Thyroid gland (tissue), 4 donors: ENCODE measurements around the gene COPS9. TPM values are rescaled to one million over a fixed set of nuclear protein-coding genes. Genes with fewer than 3 reads are reported as not detected.

ENCODE experiments used
- DNase-seq, 2 donors: peaks; one replicate each; pipeline ENCODE4 v3.0.0-alpha.2; 2019
- H3K27ac ChIP-seq, 3 donors: fragments of 200-600 bp; sonication (generic); 1 replicate in 2 of 3; 2 replicates in 1 of 3; pipeline ENCODE4 v1.5.1; 2016 to 2019; ENCODE audit warnings: mild to moderate bottlenecking in 1 of 3, moderate library complexity in 1 of 3
- H3K27me3 ChIP-seq: fragments of 200-600 bp; sonication (generic); one replicate; pipeline ENCODE4 v1.5.1; 2019
- H3K36me3 ChIP-seq, 2 donors: fragments of 200-600 bp; sonication (generic); one replicate each; pipeline ENCODE4 v1.5.1; 2016 to 2019
- H3K4me1 ChIP-seq, 2 donors: fragments of 200-600 bp; sonication (generic); one replicate each; pipeline ENCODE4 v1.5.1; 2017 to 2019
- H3K4me3 ChIP-seq, 3 donors: fragments of 200-600 bp; sonication (generic); replicated peaks in 1 of 3; 1 replicate in 2 of 3; 2 replicates in 1 of 3; pipeline ENCODE4 v1.5.1; 2016; ENCODE audit warnings: mild to moderate bottlenecking in 1 of 3
- H3K9me3 ChIP-seq: fragments of 200-600 bp; sonication (generic); one replicate; pipeline ENCODE4 v1.5.1; 2017
- CTCF ChIP-seq, 6 experiments: fragments of 200-600 bp in 3 of 6; fragments of 450-650 bp in 3 of 6; sonication (generic) in 3 of 6; IDR thresholded peaks; one replicate each; pipeline ENCODE4 v1.5.1; 2016 to 2019; ENCODE audit warnings: antibody characterized with exemption in 6 of 6, mild to moderate bottlenecking in 2 of 6, inconsistent platforms in 1 of 6, moderate library complexity in 1 of 6
- POLR2A ChIP-seq, 2 donors: fragments of 450-650 bp; IDR thresholded peaks; one replicate each; pipeline ENCODE4 v1.6.1; 2017; ENCODE audit warnings: antibody characterized with exemption in 2 of 2, mild to moderate bottlenecking in 2 of 2, moderate library complexity in 1 of 2
- WGBS, 2 donors: methylation state at CpG; one replicate each; pipeline ENCODE4 v1.1.5; 2017; 5-methylcytosine and 5-hydroxymethylcytosine counted together
- intact Hi-C: fragments of 100-400 bp; cut with DNase I; formaldehyde crosslinking; loops from one replicate; pipeline ENCODE4 v1.15.1; 2023
- total RNA-seq, 4 donors: library from RNA; depleted of rRNA; stranded (reverse); fragments of >200 nt; gene quantifications; one replicate each; pipeline ENCODE4 v1.2.3, GENCODE V29; 2016

The COPS9 gene
- total RNA-seq, 4 donors from 2014 or later = 63.6 to 965 (median 239) TPM

DNA sequence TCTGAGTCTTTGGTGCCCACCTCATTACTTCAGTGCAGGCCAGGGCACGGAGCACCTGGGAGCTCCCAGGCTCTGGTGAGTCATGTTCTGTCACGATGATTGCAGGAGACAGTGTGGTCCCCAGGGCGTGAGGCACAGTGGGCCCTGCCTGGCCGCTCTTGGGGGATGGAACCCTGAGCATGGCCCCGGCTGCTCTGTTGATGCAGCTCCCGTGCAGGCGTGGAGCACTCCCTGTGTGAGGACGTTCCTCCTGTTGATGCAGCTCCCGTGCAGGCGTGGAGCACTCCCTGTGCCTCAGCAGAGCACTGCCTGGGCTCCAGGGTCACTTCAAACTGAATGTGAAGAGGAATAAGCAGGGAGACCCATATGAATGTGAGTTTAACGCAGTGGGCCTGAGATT is 30.1 kb downstream of the COPS9 start:
- Histone ChIP-seq H3K27me3 (no peaks in the 10 kb centered on the region), H3K4me1 (no peaks in the 10 kb centered on the region), H3K36me3 (no peaks in the 10 kb centered on the region), H3K27ac (no peak overlapping the region), H3K4me3 (no peak overlapping the region), H3K9me3 (no peaks in the 10 kb centered on the region)
- intact Hi-C loops = no loop called here
- TF ChIP-seq CTCF (IDR thresholded peaks at IDR 0.05) (no peak), POLR2A (IDR thresholded peaks at IDR 0.05) (no peak)
- 75 to 77% methylated on average over 1 to 11 of the region's 11 CpGs for WGBS, 2 donors
- no peak for DNase-seq

DNA sequence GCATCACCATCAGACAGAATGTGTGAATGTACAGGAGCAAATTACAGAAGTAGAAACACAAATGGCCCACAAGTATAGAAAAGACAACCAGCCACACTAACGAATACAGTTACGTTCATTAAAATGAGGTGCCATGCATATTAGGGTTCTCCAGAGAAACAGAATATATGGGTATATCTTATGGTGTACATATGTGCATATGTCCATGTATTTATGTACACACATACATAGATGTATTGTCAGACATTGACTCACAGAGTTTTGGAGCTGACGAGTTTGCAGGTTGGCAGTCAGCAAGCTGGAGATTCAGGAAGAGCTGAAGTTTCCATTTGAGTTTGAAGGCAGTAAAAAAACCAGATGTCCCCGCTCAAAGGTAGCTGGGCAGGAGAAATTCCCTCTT is 33.0 kb downstream of the COPS9 start:
- intact Hi-C loops = no loop called here
- H3K4me3 ChIP-seq = no peak overlapping the region
- H3K27ac ChIP-seq = no peak overlapping the region
- H3K27me3 ChIP-seq = peaks cover 4% of the 10 kb centered on the region
- WGBS, 2 donors = 79 to 89% methylated on average over 4 of the region's 4 CpGs
- TF ChIP-seq CTCF (IDR thresholded peaks at IDR 0.05) (no peak), POLR2A (IDR thresholded peaks at IDR 0.05) (no peak)
- H3K9me3 ChIP-seq = no peaks in the 10 kb centered on the region
- no peaks in the 10 kb centered on the region for H3K4me1 ChIP-seq
- no peaks in the 10 kb centered on the region for H3K36me3 ChIP-seq
- no peak for DNase-seq

GRCh38 chr2:240098349-240098748 is 37.8 kb downstream of the COPS9 start:
- H3K27me3 ChIP-seq = peaks cover 13% of the 10 kb centered on the region

DNA sequence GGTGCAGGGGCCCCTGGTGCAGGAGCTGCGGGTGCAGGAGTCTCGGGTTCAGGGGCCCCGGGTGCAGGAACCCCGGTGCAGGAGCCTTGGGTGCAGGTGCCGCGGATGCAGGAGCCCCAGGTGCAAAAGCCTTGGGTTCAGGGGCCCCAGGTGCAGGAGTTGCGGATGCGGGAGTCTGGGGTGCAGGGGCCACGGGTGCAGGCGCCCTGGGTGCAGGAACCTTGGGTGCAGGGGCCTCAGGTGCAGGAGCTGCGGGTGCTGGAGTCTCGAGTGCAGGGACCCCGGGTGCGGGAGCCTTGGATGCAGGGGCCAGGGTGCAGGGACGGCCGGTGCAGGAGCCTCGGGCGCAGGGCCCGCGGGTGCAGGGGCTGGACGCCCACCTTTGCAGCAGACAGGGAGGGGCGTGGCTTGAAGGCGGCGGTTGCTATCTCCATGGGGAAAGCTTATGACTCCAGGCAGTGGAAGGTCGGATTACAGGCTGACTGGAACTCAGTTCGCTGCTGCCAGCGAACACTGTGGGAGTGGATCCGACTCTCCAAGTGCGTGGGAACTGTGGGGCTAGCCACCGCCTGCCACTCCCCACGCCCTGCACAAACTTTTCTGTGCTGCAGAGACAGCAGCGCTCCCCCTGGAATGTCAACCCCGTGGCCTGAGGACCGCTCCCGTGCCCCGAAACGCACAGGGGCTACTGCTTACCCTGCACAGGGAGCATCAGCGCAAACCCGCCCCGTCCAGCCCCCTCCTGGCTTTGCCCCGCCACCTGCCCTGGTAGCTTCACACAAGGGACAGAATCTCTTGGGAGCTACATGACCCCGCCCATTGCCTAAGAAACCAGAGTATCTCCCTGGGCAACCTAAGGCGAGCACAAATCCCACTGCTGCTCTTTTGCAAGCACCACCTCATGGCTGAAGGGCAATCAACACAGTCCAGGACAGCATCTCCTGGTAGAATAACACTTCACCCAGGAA is 40.3 kb downstream of the COPS9 start:
- no peak for DNase-seq
- H3K9me3 ChIP-seq = no peaks in the 10 kb centered on the region
- TF ChIP-seq POLR2A (IDR thresholded peaks at IDR 0.05) (no peak), CTCF (IDR thresholded peaks at IDR 0.05) (no peak)
- H3K4me3 ChIP-seq = no peak overlapping the region
- H3K27ac ChIP-seq = no peak overlapping the region
- no peaks in the 10 kb centered on the region for H3K36me3 ChIP-seq
- intact Hi-C loops = no loop called here
- H3K4me1 ChIP-seq = no peaks in the 10 kb centered on the region
- H3K27me3 ChIP-seq = peaks cover 13% of the 10 kb centered on the region
- 3 to 9% methylated on average over 11 to 28 of the region's 43 CpGs for WGBS, 2 donors

More at GRCh38 chr2:240098349-240098748, 37.8 kb downstream of the COPS9 start:
- Histone ChIP-seq H3K27ac (no peak overlapping the region), H3K36me3 (no peaks in the 10 kb centered on the region), H3K4me1 (no peaks in the 10 kb centered on the region), H3K9me3 (no peaks in the 10 kb centered on the region), H3K4me3 (no peak overlapping the region)
- no peak for DNase-seq
- WGBS, 2 donors = 78 to 86% methylated on average over 2 of the region's 2 CpGs
- TF ChIP-seq CTCF (IDR thresholded peaks at IDR 0.05) (no peak), POLR2A (IDR thresholded peaks at IDR 0.05) (no peak)
- intact Hi-C loops = no loop called here

- Histone ChIP-seq H3K9me3 (no peaks in the 10 kb centered on the region), H3K36me3 (no peaks in the 10 kb centered on the region), H3K27ac (no peak overlapping the region), H3K4me3 (no peak overlapping the region), H3K27me3 (no peaks in the 10 kb centered on the region), H3K4me1 (no peaks in the 10 kb centered on the region)
- intact Hi-C loops = no loop called here
- DNase-seq = no peak
- 51 to 65% methylated on average over 5 of the region's 5 CpGs for WGBS, 2 donors
- TF ChIP-seq CTCF (IDR thresholded peaks at IDR 0.05) = no peak
- no peak for TF ChIP-seq POLR2A (IDR thresholded peaks at IDR 0.05)
Observed at GRCh38 chr2:240089306-240089705, 46.8 kb downstream of the COPS9 start.
